Bone marrow (tissue), 2 donors: ENCODE data around the gene SLC9A3.
"Not testable (repeated sequence)": the region's sequence is repeated elsewhere in the genome, so short reads cannot be mapped to it uniquely, and the experiment has no call there.

ENCODE experiments used
- DNase-seq, 2 donors: peaks; one replicate each; lab custom pipeline; 2025; lab: John Stamatoyannopoulos, UW

Gene SLC9A3

DNA sequence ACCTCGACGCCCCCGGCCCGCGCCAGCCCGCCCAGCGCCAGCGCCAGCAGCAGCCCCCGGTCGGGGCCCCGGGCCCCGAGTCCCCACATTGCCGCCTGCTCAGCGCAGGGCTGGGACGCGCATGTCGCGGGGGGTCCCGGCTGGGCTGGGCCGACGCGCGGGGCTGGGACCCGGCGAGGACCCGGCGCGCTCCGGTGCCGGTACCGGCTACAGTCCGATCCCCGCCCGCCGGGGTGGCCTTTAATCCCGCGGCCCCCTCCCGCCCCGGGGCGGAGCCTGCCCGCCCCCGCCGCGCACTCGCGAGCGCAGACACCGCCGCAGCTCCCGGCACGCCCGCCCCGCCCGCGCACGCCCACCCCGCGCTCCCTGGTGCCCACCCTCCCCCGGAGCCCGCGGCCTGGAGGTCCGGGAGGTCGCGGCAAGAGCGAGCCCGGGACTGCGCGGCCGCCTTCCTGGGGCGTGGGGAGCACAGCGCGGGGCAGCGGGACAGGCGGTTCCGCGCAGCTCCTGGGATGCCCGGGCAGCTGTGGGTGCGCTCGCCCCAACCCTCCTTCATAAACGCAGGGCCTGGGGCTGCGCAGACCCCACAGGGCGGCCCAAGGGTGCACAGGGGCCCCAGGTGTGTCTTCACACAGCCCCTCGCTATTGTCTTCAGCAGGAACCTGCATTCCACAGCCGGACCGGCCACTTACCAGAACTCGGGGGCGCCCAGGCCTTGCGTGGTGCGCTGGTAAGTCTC is at the start of gene SLC9A3:
SLC9A3 (minus strand) TSS at position 216 of the 739 bp plus-strand sequence.
- no peak for DNase-seq

DNA sequence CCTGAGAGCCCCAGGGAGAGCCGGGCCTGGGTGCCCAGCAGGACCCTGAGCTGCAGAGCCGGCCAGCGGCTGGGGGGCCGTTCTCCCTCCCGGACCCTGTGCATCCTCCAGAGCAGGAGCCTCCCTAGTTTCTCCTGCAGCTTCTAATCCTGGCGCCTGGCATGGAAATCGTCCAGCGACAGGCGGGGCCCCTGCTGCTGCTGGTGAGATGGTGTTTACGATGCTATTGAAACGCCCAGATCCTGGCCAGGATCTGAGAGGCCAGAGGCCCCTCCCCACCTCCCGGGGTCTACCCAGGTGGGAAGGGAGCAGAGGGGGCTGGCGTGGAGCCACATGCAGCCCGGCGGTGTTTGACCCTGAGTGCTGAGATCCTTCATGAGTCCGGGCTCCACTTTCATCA is 49.7 kb upstream of the SLC9A3 start:
- no peak for DNase-seq

GRCh38 chr5:573206-573605 is 49.0 kb upstream of the SLC9A3 start:
- DNase-seq, result no peak

GRCh38 chr5:572398-573019 is 48.3 kb upstream of the SLC9A3 start:
- DNase-seq, result no peak

GRCh38 chr5:571791-572190 is 47.5 kb upstream of the SLC9A3 start:
- no peak for DNase-seq

DNA sequence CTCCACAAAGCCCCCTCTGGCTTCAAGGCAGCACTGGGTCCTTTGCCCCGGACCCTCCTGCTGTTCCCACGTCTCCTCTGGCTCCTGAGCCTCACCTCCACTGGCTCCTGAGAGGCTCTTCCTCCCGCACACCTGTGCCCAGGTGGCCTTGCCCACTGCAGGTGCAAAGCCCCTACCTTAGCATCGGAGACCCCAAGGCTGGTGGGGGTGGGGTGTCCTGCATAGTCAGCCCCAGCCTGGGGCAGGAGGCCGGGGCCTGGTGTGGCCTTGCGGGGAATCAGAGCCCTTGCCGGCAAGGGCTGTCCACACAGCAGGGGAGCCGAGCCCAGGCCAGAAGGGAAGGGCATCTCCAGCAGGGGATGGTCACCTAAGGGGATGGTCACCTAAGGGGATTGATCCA is 46.6 kb upstream of the SLC9A3 start:
- DNase-seq, result no peak

- DNase-seq, result no peak
These were observed 46.2 kb upstream of the SLC9A3 start for GRCh38 chr5:570446-570845.

DNA sequence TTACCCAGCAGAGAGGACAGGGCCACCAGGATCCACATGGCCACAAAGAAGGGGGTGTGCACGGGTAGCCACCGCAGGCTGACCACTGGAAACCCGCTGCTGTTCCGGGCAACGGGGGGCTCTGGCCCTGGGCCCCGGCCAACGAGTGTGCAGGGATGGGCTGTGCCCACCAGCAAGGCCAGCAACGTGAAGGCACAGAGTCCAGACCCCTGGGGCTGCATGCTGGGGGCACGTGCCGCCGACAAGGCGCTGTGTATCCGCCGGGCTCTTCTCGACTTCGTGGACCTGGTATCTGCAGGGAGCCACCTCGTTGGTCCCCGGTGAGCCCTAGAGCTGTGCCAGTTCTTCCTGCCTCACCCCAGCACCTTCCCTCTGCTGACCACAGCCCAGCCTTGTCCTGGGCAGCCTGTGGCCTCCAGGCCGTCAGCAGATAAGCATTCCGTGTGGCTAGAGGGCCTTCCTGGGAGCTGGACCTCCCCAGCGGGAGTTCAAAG is 45.7 kb upstream of the SLC9A3 start:
- no peak for DNase-seq

DNA sequence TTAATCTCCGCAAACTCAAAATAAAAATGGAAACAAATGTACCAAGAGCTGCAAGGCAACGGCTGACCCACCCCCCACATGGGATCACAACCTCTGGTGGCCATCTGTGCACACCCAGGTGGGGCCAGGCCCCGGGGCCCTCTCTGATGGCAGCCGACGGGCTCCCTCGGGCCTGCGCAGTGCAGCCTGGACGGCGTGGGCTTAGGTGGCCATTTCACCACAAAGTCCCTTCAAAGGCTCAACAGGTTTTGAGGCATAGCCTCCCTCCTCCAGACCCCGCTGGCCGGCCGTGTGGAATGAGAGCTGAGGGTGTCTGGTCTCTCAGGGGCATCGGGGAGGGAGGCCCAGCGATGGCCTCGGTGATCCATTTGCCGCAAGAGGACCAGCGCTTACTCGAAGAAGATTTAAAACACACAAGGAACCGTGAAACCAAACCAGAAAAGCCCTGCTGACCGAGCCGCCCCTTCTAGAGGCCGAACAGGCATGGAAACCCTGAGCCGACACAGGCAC is 45.2 kb upstream of the SLC9A3 start:
- DNase-seq, result no peak

- no peak for DNase-seq
These were observed 44.6 kb upstream of the SLC9A3 start for GRCh38 chr5:568809-569208.

DNA sequence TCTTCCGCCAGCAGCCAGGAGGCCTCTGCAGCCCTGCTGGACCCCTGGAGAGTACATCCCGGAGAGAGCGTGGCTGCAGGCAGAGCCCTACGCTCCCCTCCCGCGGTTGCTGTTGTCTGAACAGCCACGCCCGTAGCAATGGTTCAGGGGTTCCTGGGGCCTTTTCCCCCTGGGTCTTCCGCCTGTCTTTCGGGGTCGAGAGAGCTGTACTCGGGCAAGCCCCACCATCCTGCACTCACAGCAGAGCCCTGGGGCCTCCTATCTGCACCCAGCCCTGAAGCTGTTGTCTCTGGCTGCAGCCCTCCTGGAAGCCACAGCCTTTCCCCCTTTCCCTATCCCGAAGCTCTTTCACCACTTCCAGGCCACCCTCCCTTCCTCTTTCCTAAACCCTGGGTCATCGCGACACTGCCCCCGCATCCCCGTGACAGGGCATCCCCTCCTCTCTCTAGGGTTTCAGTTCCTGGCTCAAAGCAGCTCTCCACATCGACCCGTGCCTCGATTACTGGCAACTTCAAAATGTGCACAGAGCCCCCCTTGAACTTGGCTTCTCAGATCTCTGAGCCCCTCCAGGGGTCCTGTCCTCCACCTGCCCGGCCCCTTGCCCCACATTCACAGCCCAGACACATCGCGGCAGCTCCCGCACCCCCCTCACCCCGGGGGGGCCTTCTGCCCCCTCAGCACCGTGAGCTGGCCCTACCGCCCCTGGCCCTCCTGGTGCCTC is 44.0 kb upstream of the SLC9A3 start:
- DNase-seq, result no peak

- no peak for DNase-seq
These were observed 43.4 kb upstream of the SLC9A3 start for GRCh38 chr5:567664-568060.

GRCh38 chr5:566636-567309 is 42.5 kb upstream of the SLC9A3 start:
- no peak for DNase-seq

DNA sequence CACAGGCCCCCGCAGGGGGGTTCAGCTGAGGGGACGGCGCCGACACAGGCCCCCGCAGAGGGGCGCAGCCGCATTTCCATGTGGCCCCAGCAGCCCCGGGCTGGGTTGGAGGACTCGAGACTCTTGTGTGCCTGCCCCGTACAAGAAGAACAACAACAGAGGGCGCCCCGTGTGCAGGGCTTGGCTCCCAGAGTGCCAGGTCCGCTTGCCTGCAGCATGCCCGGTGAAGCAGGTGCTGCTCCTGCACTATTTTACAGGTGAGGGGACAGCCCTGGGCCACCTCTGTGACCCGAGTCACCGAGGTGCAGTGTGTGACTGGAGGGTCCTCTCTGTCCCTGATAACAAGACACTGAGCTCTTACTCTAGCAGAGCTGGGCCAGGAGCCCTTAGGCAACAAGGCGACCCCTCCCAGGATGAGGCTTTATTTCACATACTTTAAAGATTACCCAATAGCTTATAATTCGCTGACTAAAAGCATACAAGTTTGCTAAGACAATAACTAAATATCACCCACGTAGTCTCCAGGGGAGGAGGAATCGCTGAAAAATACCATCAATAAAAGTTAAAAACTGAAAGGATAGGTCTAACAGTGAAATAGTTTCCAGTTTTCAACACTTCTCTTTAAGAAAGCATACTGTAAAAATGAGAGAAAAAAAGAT is 41.7 kb upstream of the SLC9A3 start:
- DNase-seq, result no peak

GRCh38 chr5:561408-561807 is 37.2 kb upstream of the SLC9A3 start:
- no peak for DNase-seq

DNA sequence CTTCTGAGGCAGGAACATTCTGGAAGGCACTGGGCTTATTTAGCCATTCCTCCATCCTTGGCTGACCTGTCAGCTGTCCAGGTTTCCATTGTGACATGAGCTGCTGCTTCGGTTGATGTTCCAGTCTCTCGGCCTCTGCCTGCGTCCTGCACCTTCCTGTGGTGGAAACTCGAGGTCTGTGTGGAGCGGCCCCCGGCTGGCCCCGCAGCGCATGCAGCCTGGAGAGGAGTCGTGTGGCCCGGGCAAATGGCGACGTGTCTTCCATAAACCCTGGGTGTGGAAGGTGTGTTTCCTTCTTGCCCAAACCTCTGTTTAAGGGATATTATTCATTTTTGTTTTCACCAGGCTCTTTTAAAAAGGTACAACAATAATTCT is 36.5 kb upstream of the SLC9A3 start:
- DNase-seq, result no peak

DNA sequence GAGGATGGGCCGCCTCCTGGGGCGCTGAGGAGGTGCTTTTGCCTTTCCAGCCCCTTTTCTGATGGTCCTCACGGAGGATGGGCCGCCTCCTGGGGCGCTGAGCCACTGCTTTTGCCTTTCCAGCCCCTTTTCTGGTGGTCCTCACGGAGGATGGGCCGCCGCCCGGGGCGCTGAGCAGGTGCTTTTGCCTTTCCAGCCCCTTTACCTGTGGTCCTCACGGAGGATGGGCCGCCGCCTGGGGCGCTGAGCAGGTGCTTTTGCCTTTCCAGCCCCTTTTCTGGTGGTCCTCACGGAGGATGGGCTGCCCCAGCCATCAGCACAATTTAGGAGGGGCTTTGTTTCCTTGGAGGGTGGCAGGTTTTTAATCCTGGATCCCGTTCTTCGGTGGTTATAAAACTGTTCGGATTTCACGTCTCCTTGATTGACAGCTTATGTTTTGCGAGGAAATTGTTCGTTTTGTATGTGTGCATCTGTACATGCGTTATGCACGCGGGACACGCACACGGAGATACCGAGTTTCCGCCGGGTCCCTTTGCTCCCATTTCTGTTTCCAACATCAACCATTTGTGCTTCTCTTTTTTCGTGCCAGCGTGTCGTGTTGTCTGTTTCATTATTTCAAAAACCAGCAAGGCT is 34.7 kb upstream of the SLC9A3 start:
- no peak for DNase-seq

DNA sequence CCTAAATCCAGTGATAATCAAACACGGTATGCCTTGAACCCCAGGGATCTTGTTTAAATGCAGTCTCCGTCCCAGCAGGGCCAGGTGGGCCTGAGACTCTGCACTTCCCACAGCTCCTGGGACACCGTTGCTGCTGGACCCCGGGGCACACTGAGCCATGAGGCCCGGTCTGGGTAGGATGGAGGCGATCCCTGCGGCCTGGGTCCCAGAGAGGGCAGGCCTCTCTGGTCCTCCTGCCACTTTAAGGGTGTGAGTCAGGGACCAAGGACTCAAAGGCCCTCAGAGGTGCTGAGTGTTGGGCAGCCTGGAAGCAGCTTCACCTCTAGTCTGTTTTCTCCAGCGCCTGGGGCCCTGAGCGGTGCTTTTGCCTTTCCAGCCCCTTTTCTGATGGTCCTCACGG is 34.1 kb upstream of the SLC9A3 start:
- no peak for DNase-seq

GRCh38 chr5:557917-558316 is 33.7 kb upstream of the SLC9A3 start:
- not testable (repeated sequence) for DNase-seq

GRCh38 chr5:556909-557441 is 32.7 kb upstream of the SLC9A3 start:
- DNase-seq, result no peak

DNA sequence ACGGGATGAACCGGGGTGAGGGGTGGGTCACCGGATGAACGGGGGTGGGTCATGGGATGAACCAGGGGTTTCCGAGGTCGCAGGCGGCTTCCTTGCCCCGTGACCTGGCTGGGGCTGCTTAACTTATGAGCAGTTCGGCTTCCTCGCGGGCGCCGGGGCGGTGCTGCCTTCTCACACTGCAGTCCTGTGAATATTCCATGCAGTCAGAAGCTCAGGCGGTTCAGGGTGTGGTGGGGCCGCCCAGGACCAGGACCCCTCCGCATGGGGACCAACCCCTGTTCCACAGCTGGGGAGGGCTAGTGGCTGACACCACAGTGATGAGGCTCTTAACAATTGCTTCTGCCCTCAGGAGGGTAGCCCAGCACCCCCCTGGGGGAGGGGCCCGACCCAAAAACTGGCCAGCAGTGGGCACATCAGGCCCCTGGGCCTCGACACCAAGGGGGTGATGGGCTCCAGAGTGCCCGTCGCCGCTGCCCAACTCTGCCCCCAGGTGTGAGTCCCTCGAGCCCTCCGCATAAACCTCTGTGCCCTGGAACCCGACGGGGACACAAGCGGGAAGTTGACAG is 30.9 kb upstream of the SLC9A3 start:
- no peak for DNase-seq
